Measurements from ENCODE around the gene MAST4.

The MAST4 gene

GRCh38 chr5:66843065-66843464, 246.9 kb downstream of the MAST4 start:
- H3K4me3 ChIP-seq (ENCODE audit: severe bottlenecking): no peak overlapping the region
- H3K27me3 ChIP-seq (ENCODE audit: insufficient read depth, poor library complexity, severe bottlenecking): no peaks in the 10 kb centered on the region

GRCh38 chr5:66848749-66849641, 252.8 kb downstream of the MAST4 start:
- no peaks in the 10 kb centered on the region for H3K27me3 ChIP-seq (ENCODE audit: insufficient read depth, poor library complexity, severe bottlenecking)
- no peaks in the 10 kb centered on the region for H3K9me3 ChIP-seq (ENCODE audit: severe bottlenecking)
- no peak for TF ChIP-seq CTCF (IDR thresholded peaks at IDR 0.05; ENCODE audit: poor library complexity, severe bottlenecking)
- H3K27ac ChIP-seq (ENCODE audit: poor library complexity, severe bottlenecking): peak overlapping the region; percentile 99
- DNase-seq (ENCODE audit: low spot score) (no peak), ATAC-seq (ENCODE audit: low read depth) (no peak)
- H3K36me3 ChIP-seq (ENCODE audit: low read depth): no peaks in the 10 kb centered on the region
- H3K4me3 ChIP-seq (ENCODE audit: severe bottlenecking): no peak overlapping the region
- H3K4me1 ChIP-seq (ENCODE audit: insufficient read depth, poor library complexity, severe bottlenecking): peaks cover 39% of the 10 kb centered on the region

More at GRCh38 chr5:66843065-66843464, 246.9 kb downstream of the MAST4 start:
- Histone ChIP-seq H3K36me3 (ENCODE audit: low read depth) (no peaks in the 10 kb centered on the region), H3K4me1 (ENCODE audit: insufficient read depth, poor library complexity, severe bottlenecking) (peaks cover 8% of the 10 kb centered on the region), H3K27ac (ENCODE audit: poor library complexity, severe bottlenecking) (no peak overlapping the region), H3K9me3 (ENCODE audit: severe bottlenecking) (no peaks in the 10 kb centered on the region)
- DNase-seq (ENCODE audit: low spot score): no peak
- ATAC-seq (ENCODE audit: low read depth): no peak
- no peak for TF ChIP-seq CTCF (IDR thresholded peaks at IDR 0.05; ENCODE audit: poor library complexity, severe bottlenecking)

GRCh38 chr5:66849803-66850202, 253.6 kb downstream of the MAST4 start:
- H3K27ac ChIP-seq (ENCODE audit: poor library complexity, severe bottlenecking): peak overlapping the region; percentile 99
- H3K36me3 ChIP-seq (ENCODE audit: low read depth): no peaks in the 10 kb centered on the region
- no peak for TF ChIP-seq CTCF (IDR thresholded peaks at IDR 0.05; ENCODE audit: poor library complexity, severe bottlenecking)
- H3K4me1 ChIP-seq (ENCODE audit: insufficient read depth, poor library complexity, severe bottlenecking): peaks cover 39% of the 10 kb centered on the region
- peak; percentile 78 for ATAC-seq (ENCODE audit: low read depth)
- no peaks in the 10 kb centered on the region for H3K27me3 ChIP-seq (ENCODE audit: insufficient read depth, poor library complexity, severe bottlenecking)
- peak overlapping the region; percentile 1 for H3K4me3 ChIP-seq (ENCODE audit: severe bottlenecking)
- DNase-seq (ENCODE audit: low spot score): no peak
- H3K9me3 ChIP-seq (ENCODE audit: severe bottlenecking): no peaks in the 10 kb centered on the region

- ATAC-seq (ENCODE audit: low read depth): peak; percentile 83
- Histone ChIP-seq H3K4me3 (ENCODE audit: severe bottlenecking) (peak overlapping the region; percentile 1), H3K9me3 (ENCODE audit: severe bottlenecking) (no peaks in the 10 kb centered on the region), H3K36me3 (ENCODE audit: low read depth) (no peaks in the 10 kb centered on the region), H3K4me1 (ENCODE audit: insufficient read depth, poor library complexity, severe bottlenecking) (peaks cover 39% of the 10 kb centered on the region), H3K27ac (ENCODE audit: poor library complexity, severe bottlenecking) (peak overlapping the region; percentile 99), H3K27me3 (ENCODE audit: insufficient read depth, poor library complexity, severe bottlenecking) (no peaks in the 10 kb centered on the region)
- DNase-seq (ENCODE audit: low spot score): no peak
- TF ChIP-seq CTCF (IDR thresholded peaks at IDR 0.05; ENCODE audit: poor library complexity, severe bottlenecking): no peak
Observed at GRCh38 chr5:66850354-66851075, 254.3 kb downstream of the MAST4 start.

Data from RWPE2 (cell line).